ENCODE data around the gene GFRA3.

Gene GFRA3

GRCh38 chr5:138287246-138287645 is 12.8 kb upstream of the GFRA3 start:
- Histone ChIP-seq H3K9ac (ENCODE audit: low read length) (no peak overlapping the region), H4K20me1 (ENCODE audit: low read depth, low read length) (no peaks in the 10 kb centered on the region), H3K9me2 (replicated peaks; ENCODE audit: insufficient read depth, low read length) (no peaks in the 10 kb centered on the region), H3K36me3 (ENCODE audit: low read length) (no peaks in the 10 kb centered on the region), H3K27me3 (ENCODE audit: low read length) (no peaks in the 10 kb centered on the region), H3K4me2 (ENCODE audit: low read depth, low read length, poor library complexity, severe bottlenecking) (no peak overlapping the region), H3K4me3 (ENCODE audit: insufficient read depth, low read length, poor library complexity, severe bottlenecking) (no peak overlapping the region), H3F3A (ENCODE audit: insufficient read depth) (0 out of 2 replicates have a peak, but pooled peaks cover 4% of the 10 kb centered on the region), H2AFZ (ENCODE audit: low read depth, low read length, severe bottlenecking) (no peak overlapping the region), H3K9me3 (ENCODE audit: insufficient read depth, low read length) (no peaks in the 10 kb centered on the region), H3K27ac (ENCODE audit: low read depth, low read length) (no peak overlapping the region), H3K79me2 (ENCODE audit: insufficient read depth, low read length) (no peaks in the 10 kb centered on the region)
- TF ChIP-seq EZH2phosphoT487 (conservative IDR thresholded peaks at IDR 0.05; ENCODE audit: low read length) (no peak), CTCF (IDR thresholded peaks at IDR 0.05; ENCODE audit: insufficient read depth, low read length, poor library complexity, severe bottlenecking) (no peak)

- no peaks in the 10 kb centered on the region for H3F3A ChIP-seq (ENCODE audit: insufficient read depth)
- no peak overlapping the region for H3K27ac ChIP-seq (ENCODE audit: low read depth, low read length)
- peak overlapping the region; percentile 2 for H2AFZ ChIP-seq (ENCODE audit: low read depth, low read length, severe bottlenecking)
- H4K20me1 ChIP-seq (ENCODE audit: low read depth, low read length): no peaks in the 10 kb centered on the region
- no peaks in the 10 kb centered on the region for H3K9me2 ChIP-seq (replicated peaks; ENCODE audit: insufficient read depth, low read length)
- no peak overlapping the region for H3K4me3 ChIP-seq (ENCODE audit: insufficient read depth, low read length, poor library complexity, severe bottlenecking)
- H3K4me2 ChIP-seq (ENCODE audit: low read depth, low read length, poor library complexity, severe bottlenecking): no peak overlapping the region
- no peaks in the 10 kb centered on the region for H3K79me2 ChIP-seq (ENCODE audit: insufficient read depth, low read length)
- H3K36me3 ChIP-seq (ENCODE audit: low read length): no peaks in the 10 kb centered on the region
- no peaks in the 10 kb centered on the region for H3K27me3 ChIP-seq (ENCODE audit: low read length)
- no peak overlapping the region for H3K9ac ChIP-seq (ENCODE audit: low read length)
- H3K9me3 ChIP-seq (ENCODE audit: insufficient read depth, low read length): no peaks in the 10 kb centered on the region
- TF ChIP-seq EZH2phosphoT487 (conservative IDR thresholded peaks at IDR 0.05; ENCODE audit: low read length) (no peak), CTCF (IDR thresholded peaks at IDR 0.05; ENCODE audit: insufficient read depth, low read length, poor library complexity, severe bottlenecking) (peak; percentile 29)
Observed at GRCh38 chr5:138282920-138283742, 8.7 kb upstream of the GFRA3 start.

GRCh38 chr5:138280915-138281314 is 6.5 kb upstream of the GFRA3 start:
- Histone ChIP-seq H3K27ac (ENCODE audit: low read depth, low read length) (no peak overlapping the region), H3K36me3 (ENCODE audit: low read length) (no peaks in the 10 kb centered on the region), H2AFZ (ENCODE audit: low read depth, low read length, severe bottlenecking) (no peak overlapping the region), H4K20me1 (ENCODE audit: low read depth, low read length) (no peaks in the 10 kb centered on the region), H3K4me2 (ENCODE audit: low read depth, low read length, poor library complexity, severe bottlenecking) (no peak overlapping the region), H3K9ac (ENCODE audit: low read length) (no peak overlapping the region), H3K27me3 (ENCODE audit: low read length) (no peaks in the 10 kb centered on the region), H3K9me2 (replicated peaks; ENCODE audit: insufficient read depth, low read length) (no peaks in the 10 kb centered on the region), H3K4me3 (ENCODE audit: insufficient read depth, low read length, poor library complexity, severe bottlenecking) (no peak overlapping the region), H3F3A (ENCODE audit: insufficient read depth) (no peaks in the 10 kb centered on the region), H3K9me3 (ENCODE audit: insufficient read depth, low read length) (no peaks in the 10 kb centered on the region), H3K79me2 (ENCODE audit: insufficient read depth, low read length) (no peaks in the 10 kb centered on the region)
- TF ChIP-seq EZH2phosphoT487 (conservative IDR thresholded peaks at IDR 0.05; ENCODE audit: low read length) (no peak), CTCF (IDR thresholded peaks at IDR 0.05; ENCODE audit: insufficient read depth, low read length, poor library complexity, severe bottlenecking) (no peak)
